C4-2B (cell line): Measurements from ENCODE around the gene KRT6B.

ENCODE experiments used
- H3K27ac ChIP-seq: fragments of 450-650 bp; 2 replicates; pipeline ENCODE4 v1.5.1; 2017
- CTCF ChIP-seq: fragments of 450-650 bp; conservative IDR thresholded peaks from 2 replicates; pipeline ENCODE4 v1.5.1; 2017; ENCODE audit warnings: mild to moderate bottlenecking
- ZFX ChIP-seq: fragments of 450-650 bp; IDR thresholded peaks from 2 replicates; pipeline ENCODE4 v1.6.1; 2017

KRT6B gene

DNA sequence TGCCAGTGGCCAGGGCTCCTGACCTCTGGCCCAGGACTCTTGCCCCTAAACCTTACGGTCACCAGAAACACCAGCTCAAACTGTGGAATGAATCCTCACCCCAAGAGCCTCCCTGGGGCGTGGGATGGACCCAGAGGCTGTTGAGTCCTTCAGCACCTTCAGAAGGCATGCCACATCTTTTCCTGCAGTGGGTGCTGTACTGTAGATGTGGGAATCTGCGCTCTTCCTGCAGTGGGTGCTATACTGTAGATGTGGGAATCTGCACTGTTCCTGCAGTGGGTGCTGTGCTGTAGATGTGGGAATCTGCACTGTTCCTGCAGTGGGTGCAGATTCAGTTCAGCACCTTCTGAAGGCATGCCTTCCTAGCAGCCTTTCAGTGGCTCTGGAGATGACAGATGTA lies 47.0 kb downstream of the KRT6B start:
- no peak overlapping the region for H3K27ac ChIP-seq
- TF ChIP-seq CTCF (no peak; the same call in 1 of the 2 replicates), ZFX (no peak)

GRCh38 chr12:52403561-52403960 lies 48.4 kb downstream of the KRT6B start:
- TF ChIP-seq ZFX (no peak), CTCF (no peak)
- no peak overlapping the region for H3K27ac ChIP-seq

DNA sequence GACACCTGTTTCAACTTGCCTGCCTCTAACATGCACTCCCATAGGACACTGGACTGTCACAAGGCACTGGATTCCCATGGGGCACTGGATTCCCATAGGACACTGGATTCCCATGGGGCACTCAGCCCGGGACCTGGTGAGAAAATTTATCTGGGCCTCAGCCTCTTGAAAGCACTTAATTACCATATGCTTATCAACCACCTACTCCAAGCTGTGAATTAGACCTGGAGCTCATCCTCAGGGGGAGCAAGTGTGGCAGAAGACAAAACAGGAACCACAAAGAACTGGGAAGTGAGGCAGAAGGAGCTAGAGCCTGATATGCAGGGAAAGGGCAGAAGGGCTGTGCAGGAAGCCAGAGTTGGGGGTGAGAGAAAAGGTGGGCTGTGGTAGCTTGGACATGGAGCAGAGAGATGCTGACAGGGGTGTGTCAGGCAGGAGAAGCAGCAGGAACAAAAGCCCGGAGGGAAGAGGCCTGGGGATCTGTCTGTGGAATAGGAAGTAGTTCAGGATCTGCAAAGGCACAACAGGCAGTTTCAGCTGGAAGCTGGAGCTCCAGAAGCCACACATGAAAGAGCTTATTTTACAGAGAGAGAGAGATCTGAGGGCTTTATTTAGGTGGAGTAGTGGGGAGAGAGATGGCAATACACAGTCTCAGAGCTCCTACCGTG lies 48.9 kb downstream of the KRT6B start:
- H3K27ac ChIP-seq, result no peak overlapping the region
- TF ChIP-seq ZFX (no peak), CTCF (no peak)

- no peak for TF ChIP-seq ZFX
- TF ChIP-seq CTCF, result no peak
Measured at GRCh38 chr12:52402377-52402776, 49.6 kb downstream of the KRT6B start.

GRCh38 chr12:52401926-52402325 lies 50.0 kb downstream of the KRT6B start:
- no peak overlapping the region for H3K27ac ChIP-seq
- TF ChIP-seq ZFX (no peak), CTCF (no peak)

More at GRCh38 chr12:52402377-52402776, 49.6 kb downstream of the KRT6B start:
- no peak overlapping the region for H3K27ac ChIP-seq

DNA sequence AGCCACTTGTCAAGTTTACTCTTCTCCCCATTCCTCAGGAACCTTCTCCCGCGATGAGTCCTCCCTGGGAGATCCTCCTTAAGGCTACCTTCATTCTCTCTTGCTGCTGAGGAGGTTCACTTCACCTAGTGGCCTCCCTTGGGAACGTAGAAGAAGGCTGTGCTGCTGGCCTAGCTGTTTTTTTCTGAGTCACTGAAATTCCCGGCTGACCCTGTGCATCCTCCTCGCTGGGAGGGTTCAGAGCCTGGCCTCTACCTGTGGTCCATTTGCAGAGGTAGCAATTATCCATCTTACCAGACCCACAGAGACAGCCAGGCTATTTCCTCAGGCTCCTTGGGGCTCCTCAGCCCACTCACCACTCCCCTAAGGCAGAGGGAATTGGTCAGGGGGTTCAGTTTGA lies 50.4 kb downstream of the KRT6B start:
- TF ChIP-seq CTCF, result no peak
- TF ChIP-seq ZFX, result no peak
- H3K27ac ChIP-seq, result no peak overlapping the region

GRCh38 chr12:52400906-52401305 lies 51.0 kb downstream of the KRT6B start:
- no peak overlapping the region for H3K27ac ChIP-seq
- TF ChIP-seq CTCF, result no peak
- TF ChIP-seq ZFX, result no peak
